HG02571 (cell line): Measurements from ENCODE around the gene EML5.

Experiments
- ATAC-seq: cut with Tn5 transposase; IDR thresholded peaks from one replicate; pipeline ENCODE4 v1.9.1; 2021; ENCODE audit warnings: mild to moderate bottlenecking, moderate library complexity; ENCODE audit not compliant: unreplicated experiment

The EML5 gene

GRCh38 chr14:88729159-88729558 is 63.6 kb downstream of the EML5 start:
- ATAC-seq = no peak

- no peak for ATAC-seq
Measured at GRCh38 chr14:88727057-88727456, 65.7 kb downstream of the EML5 start.

GRCh38 chr14:88710709-88711108 is 82.0 kb downstream of the EML5 start:
- ATAC-seq = no peak

DNA sequence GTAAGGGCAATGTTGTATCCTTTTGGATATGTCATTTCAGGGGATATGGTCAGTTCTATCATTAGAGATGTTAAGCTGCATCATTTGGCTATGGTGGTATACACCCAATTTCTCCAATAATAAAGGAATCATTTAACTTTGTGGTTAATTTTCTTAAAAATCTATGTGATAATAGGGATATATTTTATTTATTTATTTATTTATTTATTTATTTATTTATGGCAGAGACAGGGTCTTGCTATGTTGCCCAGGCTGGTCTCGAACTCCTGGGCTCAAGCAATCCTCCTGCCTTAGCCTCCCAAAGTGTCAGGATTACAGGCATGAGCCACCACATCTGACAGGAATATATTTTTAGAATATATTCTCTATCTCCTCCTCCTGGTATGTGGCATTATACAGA is 85.7 kb downstream of the EML5 start:
- ATAC-seq = no peak

DNA sequence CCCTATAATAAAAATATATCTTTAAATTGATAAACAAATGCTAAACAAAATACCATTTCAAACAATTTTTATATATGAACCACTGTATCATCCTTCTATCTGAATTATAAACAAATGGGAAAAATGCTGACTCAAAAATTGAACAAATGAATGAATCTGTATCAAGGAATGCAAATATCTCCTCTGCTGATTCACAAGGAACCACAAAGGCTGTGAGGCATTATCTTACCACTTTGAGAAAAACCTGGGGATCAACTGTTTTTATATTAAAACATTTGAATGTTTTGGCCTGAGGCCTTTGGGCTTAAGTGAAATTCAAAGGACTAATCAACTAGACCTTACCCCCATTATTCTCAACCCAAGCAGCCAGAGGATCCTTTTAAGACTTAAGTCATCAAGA is 86.3 kb downstream of the EML5 start:
- no peak for ATAC-seq

GRCh38 chr14:88698651-88699050 is 94.1 kb downstream of the EML5 start:
- no peak for ATAC-seq

DNA sequence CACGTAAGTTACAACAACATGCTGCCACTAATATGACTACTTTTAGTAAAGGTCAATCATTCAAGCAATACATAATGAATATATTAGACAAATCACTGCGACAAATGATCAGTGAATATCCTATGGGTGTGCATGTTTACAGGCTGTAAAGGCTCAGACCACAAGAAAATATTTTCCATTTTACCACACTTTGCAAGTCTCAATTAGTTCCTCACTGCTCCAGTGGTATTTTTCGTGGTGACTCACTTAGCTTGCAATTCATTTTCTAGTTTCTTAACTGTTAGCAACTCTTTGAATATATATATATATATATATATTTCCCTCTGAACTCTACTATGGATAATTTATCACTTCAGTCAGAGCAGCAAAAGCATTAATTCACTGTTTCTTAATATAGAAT is 96.9 kb downstream of the EML5 start:
- ATAC-seq = no peak

GRCh38 chr14:88688386-88688785 is 104.4 kb downstream of the EML5 start:
- no peak for ATAC-seq

DNA sequence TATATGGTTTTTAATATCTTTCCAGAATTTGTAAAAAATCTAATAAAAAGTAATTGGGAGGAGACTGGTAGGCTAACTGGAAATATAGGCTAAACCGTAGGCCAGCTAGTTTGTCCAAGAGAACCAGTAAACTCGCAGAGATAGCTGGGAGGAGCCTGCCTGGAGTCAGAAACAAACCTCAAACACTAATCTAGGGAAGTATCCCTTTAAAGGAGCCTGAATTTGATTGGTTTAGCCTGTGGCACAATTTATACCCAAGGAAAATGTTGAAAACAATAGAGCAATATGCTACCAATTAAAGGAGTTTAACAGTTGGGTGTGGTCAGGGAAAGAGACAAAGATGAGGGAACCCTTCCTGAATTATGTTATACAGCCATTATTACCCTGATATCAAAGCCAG is 109.6 kb downstream of the EML5 start:
- ATAC-seq = no peak

DNA sequence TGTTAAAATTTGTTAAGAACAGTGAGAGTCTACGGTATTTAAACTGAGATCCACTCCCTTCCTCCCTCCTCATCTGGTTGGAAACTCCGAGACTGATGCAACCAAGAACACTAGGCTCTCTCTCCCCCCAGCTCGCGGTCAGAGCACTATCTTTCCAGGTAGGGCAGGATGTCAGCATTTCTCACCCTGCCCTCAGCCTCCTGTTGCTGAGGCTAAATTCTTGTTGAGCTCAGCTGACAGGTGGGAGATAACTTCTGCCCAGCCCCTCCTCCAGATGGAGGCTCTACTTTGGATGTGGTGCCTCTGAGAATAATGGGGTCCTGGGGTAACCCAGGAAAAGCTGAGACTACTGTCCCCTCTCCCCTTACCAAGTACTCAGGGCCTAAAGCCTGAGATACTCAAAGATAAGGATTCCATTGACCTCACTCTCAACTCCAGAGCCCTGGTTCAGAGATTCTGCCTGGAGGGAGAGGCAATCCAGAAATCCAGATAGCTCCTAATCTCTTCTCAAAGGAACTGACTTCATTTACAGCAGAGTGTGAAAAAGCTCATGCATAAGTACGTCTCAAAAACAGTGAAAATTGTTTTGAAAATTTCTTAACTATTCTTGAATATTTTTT is 110.1 kb downstream of the EML5 start:
- no peak for ATAC-seq

- ATAC-seq = no peak
Measured at GRCh38 chr14:88681755-88682494, 110.8 kb downstream of the EML5 start.

DNA sequence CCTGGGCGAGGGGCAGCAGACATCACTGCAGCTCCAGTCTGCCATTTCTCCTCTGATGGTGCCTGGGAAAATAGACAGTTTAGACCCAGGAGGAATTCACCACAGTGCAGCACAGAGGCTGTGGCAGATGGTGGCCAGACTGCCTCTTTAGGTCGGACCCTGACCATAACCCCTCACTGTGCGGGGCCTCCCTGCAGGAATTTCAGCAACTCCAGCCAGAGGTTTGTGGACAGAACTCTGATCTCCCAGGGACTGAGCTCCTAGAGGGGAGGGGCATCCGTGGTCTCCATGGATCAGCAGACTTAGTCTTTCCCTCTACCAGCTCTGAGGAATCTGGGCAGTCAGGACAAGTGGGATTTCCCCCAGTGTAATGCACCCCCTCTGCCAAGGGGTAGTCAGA is 123.4 kb downstream of the EML5 start:
- no peak for ATAC-seq

DNA sequence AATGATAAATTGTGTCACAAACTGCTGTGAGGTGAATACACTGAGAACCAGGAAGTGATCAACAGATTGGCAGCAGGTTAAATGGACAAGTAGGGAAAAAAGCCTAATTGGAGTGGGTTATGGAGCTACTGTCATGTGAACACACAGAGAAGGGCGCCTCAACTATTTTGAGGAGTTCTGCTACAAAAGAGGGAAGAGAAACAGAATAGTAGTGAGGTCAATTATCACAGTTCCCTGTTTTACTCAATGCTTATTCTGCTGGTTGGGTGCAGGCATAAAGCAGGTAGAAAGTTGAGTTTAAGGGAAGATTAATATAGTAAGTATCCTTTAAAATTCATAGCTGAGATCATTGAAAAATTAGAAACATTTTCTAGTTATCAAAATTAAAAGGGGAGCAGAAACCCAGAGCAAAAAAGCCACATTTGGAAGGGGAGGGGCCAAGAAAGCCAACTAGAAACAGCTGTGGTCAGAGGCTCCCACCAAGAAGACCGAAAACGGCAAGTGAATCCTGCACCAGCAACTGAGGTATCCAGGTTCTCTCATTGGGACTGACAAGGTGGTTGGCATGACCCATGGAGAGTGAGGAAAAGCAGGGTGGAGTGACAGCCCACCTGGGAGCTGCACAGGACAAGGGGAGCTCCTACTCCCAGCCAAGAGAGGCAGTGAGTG is 124.2 kb downstream of the EML5 start:
- peak; percentile 68 for ATAC-seq

- ATAC-seq = peak; percentile 79
Measured at GRCh38 chr14:88667555-88668273, 125.0 kb downstream of the EML5 start.

GRCh38 chr14:88660056-88660455 is 132.7 kb downstream of the EML5 start:
- ATAC-seq = no peak

- ATAC-seq = no peak
Measured at GRCh38 chr14:88639221-88639620, 153.5 kb downstream of the EML5 start.

DNA sequence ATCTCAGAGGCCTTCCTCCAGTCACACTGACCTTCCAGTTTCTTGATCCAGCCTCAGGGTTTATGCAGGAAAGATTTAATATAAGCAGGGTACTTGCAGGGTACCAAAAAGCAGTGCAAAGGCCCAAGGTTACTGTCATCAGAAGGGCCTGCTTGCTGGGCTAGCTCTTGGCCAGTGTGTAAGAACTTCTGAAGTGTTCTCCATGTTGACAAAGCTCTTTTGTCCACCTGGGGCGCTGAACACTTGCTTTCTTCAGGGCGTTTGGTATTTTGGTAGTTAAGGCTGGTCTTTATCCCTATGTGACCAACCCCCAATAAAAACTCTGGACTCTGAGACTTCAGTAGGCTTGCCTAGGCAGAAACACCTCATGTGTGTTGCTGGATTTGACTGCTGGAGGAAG is 160.2 kb downstream of the EML5 start:
- ATAC-seq = no peak

DNA sequence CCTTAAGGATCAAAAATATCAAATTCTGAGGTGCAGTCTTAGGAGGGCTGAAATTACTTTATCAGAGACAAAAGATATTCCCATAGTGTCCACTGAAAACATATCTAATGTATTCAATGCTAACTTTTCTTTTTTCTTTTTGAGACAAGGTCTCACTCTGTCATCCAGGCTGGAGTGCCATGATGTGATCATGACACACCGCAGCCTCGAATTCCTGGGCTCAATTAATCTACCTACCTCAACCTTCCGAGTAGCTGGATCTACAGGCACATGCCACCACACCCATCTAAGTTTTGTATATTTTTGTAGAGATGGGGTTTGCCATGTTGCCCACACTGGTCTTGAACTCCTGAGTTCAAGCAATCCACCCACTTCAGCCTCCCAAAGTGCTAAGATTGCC is 161.7 kb downstream of the EML5 start:
- ATAC-seq = no peak

DNA sequence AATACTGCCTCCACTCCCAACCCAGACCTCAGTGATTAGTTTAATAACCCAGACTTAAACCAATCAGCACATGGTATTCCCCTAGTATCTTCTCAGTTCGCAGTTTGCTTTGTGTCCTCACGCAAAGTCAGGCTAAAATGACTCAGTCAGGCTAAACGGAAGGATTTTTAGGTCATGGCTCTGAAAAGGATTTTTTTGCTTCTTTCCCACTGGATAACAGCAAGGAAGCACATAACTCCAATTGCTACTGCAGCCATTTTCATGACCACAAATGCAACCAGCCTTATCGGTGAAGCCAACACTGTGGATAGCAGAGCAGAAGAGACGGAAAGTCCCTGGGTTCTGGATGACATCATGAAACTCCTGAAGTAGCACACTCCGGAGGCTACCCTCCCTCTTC is 162.2 kb downstream of the EML5 start:
- ATAC-seq = no peak

DNA sequence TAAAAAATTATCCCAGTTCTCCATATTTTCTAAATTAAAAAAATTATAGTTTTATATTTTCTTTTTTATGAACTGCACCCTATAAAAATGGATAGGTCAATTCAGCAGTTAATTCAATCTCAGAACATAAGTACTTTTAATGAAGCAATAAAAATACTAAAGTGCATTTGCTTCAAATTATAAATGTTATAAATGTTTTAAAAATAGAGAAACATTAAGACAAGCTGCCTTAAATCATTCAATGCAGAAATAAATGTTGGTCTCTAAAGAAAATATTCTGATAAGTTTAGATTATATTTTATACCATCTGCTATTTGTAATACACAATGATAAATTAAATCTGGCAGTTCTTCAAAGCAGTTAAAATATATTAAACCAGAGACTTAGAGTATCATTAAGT is 164.3 kb downstream of the EML5 start:
- ATAC-seq = no peak

GRCh38 chr14:88628033-88628432 is 164.7 kb downstream of the EML5 start:
- ATAC-seq = no peak

DNA sequence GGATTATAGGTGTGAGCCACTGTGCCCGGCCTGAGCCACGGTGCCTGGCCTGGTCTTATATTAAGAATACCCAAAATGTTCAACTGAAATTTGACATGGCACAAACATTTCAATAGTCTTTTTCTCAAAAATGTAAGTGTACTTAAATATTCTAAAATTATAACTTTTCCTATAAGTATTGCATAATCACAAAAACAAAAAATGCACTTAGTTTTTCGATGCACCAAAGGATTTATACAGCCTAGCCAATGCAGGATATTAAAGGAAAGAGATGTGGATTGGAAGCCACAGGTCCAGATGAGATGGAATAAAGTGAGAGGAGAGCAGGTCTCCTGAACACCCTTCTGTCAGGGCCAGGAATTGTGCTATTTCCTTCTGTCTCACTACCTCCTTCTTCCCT is 167.1 kb downstream of the EML5 start:
- no peak for ATAC-seq
